ENCODE data around the gene NRF1. TPM values are rescaled to one million over a fixed set of nuclear protein-coding genes. Genes with fewer than 3 reads are reported as not detected.

The NRF1 gene
- total and polyA plus RNA-seq, 12 donors, result 7.7 to 16.0 (median 10.1) TPM

DNA sequence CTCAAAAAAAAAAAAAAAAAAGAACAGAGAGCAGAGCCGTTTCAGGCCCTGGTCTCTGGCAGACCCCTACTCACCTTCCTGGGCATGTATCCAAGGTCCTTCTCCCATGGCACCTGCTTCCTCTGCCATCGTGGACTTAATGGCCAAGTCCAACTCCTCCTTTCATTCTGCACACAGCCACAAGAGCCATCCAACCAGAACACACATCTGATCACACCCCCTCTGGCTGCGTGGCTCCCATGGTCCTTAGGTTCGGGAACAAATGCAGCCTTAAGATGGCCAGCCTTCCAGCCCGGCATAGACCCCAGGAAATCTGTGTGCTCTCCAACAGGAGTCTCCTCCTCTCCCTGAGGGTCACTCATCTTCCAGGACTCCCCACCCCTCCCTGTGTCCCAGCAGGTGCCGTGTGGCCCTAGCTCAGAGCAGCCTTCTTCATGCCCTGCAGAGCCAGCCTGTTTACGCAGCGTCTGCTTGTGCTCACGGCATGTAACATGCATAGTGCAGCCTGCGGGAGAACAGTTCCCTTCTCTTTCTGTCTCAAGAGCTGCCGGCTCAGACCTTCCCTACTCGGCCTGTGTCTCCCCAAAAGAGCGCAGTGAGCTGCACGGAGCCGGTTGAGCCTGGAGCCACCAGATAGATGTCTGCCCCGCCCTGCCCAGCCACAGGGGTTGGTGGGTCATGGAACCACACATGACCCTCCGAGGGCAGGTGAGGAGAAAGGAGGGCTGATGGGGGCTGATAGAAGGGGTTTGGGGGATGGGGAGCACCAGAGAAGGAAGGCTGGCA is 157.3 kb downstream of the NRF1 start:
- 82 to 93% (median 90%) methylated on average over 5 to 17 of the region's 17 CpGs for WGBS, 4 donors
- no peak overlapping the region for H3K27ac ChIP-seq
- TF ChIP-seq CTCF (IDR thresholded peaks at IDR 0.05) (no peak), POLR2A (IDR thresholded peaks at IDR 0.05) (no peak)
- H3K36me3 ChIP-seq (replicated peaks in 1 of 2), result no peaks in the 10 kb centered on the region
- no peaks in the 10 kb centered on the region for H3K9me3 ChIP-seq (replicated peaks in 1 of 3)
- no peak for DNase-seq
- H3K4me1 ChIP-seq (replicated peaks in 1 of 2), result no peaks in the 10 kb centered on the region
- no peaks in the 10 kb centered on the region for H3K27me3 ChIP-seq
- intact Hi-C loops (cut with DNase I), result no loop called here
- no peak overlapping the region for H3K4me3 ChIP-seq

GRCh38 chr7:129769400-129769774 is 157.9 kb downstream of the NRF1 start:
- 91 to 96% (median 94%) methylated on average over 7 to 9 of the region's 9 CpGs for WGBS, 4 donors
- Histone ChIP-seq H3K4me3 (no peak overlapping the region), H3K9me3 (replicated peaks in 1 of 3) (no peaks in the 10 kb centered on the region), H3K36me3 (replicated peaks in 1 of 2) (no peaks in the 10 kb centered on the region), H3K4me1 (replicated peaks in 1 of 2) (no peaks in the 10 kb centered on the region), H3K27ac (no peak overlapping the region), H3K27me3 (no peaks in the 10 kb centered on the region)
- intact Hi-C loops (cut with DNase I), result no loop called here
- DNase-seq, result no peak
- TF ChIP-seq POLR2A (IDR thresholded peaks at IDR 0.05) (no peak), CTCF (IDR thresholded peaks at IDR 0.05) (no peak)

DNA sequence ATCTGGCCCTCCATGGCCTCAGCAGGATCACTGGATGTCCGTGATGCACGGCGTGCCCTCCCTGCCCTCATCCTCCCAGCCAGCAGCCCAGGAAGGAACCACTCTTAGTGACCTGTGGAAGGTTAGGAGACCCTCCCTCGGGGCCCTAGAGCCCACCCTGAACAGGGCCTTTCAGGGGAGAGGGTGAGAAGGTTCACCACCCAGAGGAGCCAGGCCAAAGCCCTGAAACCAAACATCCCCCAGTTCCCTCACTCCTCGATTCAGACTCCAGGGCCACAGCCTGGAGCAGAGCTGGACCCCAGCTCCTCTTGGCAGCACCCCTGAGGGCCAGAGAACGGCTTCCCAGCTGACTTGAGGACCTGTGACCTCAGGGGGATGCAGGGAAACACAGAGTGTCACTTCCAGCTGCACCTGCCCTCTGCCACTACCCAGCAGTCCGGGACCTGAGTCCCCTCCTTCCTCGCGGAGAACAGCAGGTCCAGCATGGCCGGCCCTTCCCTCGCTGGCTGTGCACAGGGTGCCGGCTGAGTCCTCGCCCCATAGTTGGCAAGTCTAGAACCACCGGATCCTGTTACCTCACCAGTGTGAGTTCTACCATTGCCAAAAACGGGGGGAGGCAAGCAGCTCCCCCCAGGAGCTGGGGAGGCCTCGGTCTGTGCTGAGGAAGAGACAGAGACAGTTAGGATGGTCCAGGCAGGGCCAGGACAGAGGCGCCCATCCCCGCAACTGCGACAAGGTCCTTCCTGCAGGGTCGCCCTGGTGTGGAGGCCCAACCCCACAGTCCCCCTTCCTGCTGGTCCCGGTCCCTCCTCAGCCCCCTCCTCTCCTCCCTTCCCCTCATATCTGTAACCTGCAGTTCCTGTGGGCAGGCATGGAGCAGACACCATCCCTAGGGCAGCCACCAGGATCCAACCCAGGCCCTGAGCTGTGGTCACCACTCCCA is 158.6 kb downstream of the NRF1 start:
- no peak overlapping the region for H3K4me3 ChIP-seq
- H3K9me3 ChIP-seq (replicated peaks in 1 of 3), result no peaks in the 10 kb centered on the region
- DNase-seq, result no peak
- TF ChIP-seq CTCF (IDR thresholded peaks at IDR 0.05) (no peak), POLR2A (IDR thresholded peaks at IDR 0.05) (no peak)
- 82 to 91% (median 87%) methylated on average over 10 to 21 of the region's 21 CpGs for WGBS, 4 donors
- H3K4me1 ChIP-seq (replicated peaks in 1 of 2), result no peaks in the 10 kb centered on the region
- H3K27me3 ChIP-seq, result no peaks in the 10 kb centered on the region
- intact Hi-C loops (cut with DNase I), result no loop called here
- no peak overlapping the region for H3K27ac ChIP-seq
- H3K36me3 ChIP-seq (replicated peaks in 1 of 2), result no peaks in the 10 kb centered on the region

GRCh38 chr7:129771201-129771927 is 159.8 kb downstream of the NRF1 start:
- 79 to 87% (median 84%) methylated on average over 11 to 19 of the region's 19 CpGs for WGBS, 4 donors
- no peak overlapping the region for H3K27ac ChIP-seq
- no peaks in the 10 kb centered on the region for H3K27me3 ChIP-seq
- H3K9me3 ChIP-seq (replicated peaks in 1 of 3), result no peaks in the 10 kb centered on the region
- no peak for DNase-seq
- H3K36me3 ChIP-seq (replicated peaks in 1 of 2), result no peaks in the 10 kb centered on the region
- no peaks in the 10 kb centered on the region for H3K4me1 ChIP-seq (replicated peaks in 1 of 2)
- intact Hi-C loops (cut with DNase I), result no loop called here
- no peak for TF ChIP-seq POLR2A (IDR thresholded peaks at IDR 0.05)
- TF ChIP-seq CTCF (IDR thresholded peaks at IDR 0.05), result no peak
- no peak overlapping the region for H3K4me3 ChIP-seq

All from adrenal gland (tissue), 12 donors.